Spleen (tissue), 7 donors: Measurements from ENCODE around the gene ST3GAL6.

Experiments used
- CTCF ChIP-seq, 11 experiments: fragments of 200-600 bp in 7 of 11; fragments of 450-650 bp in 4 of 11; sonication (generic) in 4 of 11; IDR thresholded peaks in 8 of 11; conservative IDR thresholded peaks in 3 of 11; 1 replicate in 7 of 11; 2 replicates in 4 of 11; pipeline versions ENCODE4 v1.4.0 to v1.8.0; 2016 to 2021; ENCODE audit warnings: antibody characterized with exemption in 11 of 11, inconsistent platforms in 4 of 11, mild to moderate bottlenecking in 1 of 11
- POLR2A ChIP-seq, 3 donors: fragments of 450-650 bp; IDR thresholded peaks; one replicate each; pipeline ENCODE4 v1.5.1; 2017; ENCODE audit warnings: antibody characterized with exemption in 3 of 3, mild to moderate bottlenecking in 1 of 3
- donor health status: DM: no; HTN: no; CAD: no; lungs with moderate emphysema.
- donor health status: DM: no; HTN: no; CAD: no.
- donor health status: DM: no; HTN: no; CAD: no.

DNA sequence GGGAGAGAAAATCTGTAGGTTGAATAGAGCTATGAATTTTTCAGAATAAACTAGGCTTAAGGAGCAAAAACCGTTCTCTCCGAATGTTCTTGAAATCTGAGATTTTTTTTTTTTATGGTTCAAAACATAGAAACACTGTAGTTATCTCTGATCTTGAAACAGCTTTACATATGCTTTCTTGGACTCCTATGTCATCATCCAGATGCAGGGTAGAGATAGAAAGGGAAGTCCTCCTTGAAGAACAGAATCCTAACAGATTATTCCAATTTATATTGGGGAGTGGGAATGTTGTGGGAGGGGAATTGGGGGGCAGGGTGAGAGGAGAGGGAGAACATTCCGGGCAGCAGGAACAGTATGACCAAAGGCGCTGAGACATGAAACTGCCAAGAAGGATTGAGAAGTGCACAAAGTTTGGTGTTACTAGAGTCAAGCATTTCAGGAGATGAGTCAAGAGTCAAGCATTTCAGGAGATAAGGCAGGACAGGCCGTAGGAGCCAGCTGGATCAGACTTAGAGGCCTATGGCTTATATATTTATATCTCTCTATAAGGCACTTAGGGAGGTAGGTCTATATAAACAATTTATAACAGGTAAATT is 21.9 kb upstream of the ST3GAL6 start:
- TF ChIP-seq CTCF (IDR thresholded peaks at IDR 0.05 in 8 of 11, conservative IDR thresholded peaks at IDR 0.05 in 3 of 11) (no peak), POLR2A (IDR thresholded peaks at IDR 0.05) (no peak)
